Suppressor macrophage treated with lipopolysaccharide for 1 hour (primary cell): ENCODE results near the gene EFTUD2.

Experiments
- DNase-seq, 3 donors: peaks; one replicate each; pipeline ENCODE4 v3.0.0-alpha.2; 2020 to 2022

EFTUD2 gene

GRCh38 chr17:44804302-44805089 lies 94.7 kb downstream of the EFTUD2 start:
- DNase-seq = no peak

DNA sequence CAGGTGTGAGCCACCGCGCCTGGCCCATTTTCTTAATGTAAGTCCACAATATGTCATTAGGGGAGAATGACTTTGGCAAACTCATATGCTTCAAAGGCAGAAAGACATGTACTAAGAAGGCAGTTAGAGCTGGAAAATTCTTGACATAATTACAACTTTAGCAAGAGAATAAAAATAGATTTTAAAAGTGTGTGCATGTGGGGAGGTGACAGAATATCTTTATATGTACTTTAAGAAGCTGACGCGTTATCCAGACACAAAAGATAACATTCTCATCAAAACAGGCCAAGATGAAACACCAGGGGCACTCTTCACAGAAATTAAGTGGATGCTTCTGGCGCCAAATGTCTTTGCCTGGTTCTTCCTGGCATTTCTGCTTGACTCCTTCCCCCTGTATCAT lies 97.4 kb downstream of the EFTUD2 start:
- DNase-seq = no peak
